ENCODE data around the gene SMAD3.

GRCh38 chr15:67085237-67085817 is 19.9 kb downstream of the SMAD3 start:
- TF ChIP-seq, protein P1, sequence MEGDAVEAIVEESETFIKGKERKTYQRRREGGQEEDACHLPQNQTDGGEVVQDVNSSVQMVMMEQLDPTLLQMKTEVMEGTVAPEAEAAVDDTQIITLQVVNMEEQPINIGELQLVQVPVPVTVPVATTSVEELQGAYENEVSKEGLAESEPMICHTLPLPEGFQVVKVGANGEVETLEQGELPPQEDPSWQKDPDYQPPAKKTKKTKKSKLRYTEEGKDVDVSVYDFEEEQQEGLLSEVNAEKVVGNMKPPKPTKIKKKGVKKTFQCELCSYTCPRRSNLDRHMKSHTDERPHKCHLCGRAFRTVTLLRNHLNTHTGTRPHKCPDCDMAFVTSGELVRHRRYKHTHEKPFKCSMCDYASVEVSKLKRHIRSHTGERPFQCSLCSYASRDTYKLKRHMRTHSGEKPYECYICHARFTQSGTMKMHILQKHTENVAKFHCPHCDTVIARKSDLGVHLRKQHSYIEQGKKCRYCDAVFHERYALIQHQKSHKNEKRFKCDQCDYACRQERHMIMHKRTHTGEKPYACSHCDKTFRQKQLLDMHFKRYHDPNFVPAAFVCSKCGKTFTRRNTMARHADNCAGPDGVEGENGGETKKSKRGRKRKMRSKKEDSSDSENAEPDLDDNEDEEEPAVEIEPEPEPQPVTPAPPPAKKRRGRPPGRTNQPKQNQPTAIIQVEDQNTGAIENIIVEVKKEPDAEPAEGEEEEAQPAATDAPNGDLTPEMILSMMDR (IDR thresholded peaks at IDR 0.05): no peak
- no peak for TF ChIP-seq POLR2A (IDR thresholded peaks at IDR 0.05)
